ENCODE measurements around the gene LRFN2. TPM values are rescaled to one million over a fixed set of nuclear protein-coding genes. Genes with fewer than 3 reads are reported as not detected.

LRFN2 gene
- total RNA-seq, 3 donors from 2014 or later (not counting 1 experiment from before 2014, with no cell fraction given) = 3.0 to 3.6 (median 3.5) TPM

GRCh38 chr6:40505191-40505810 is 81.9 kb downstream of the LRFN2 start:
- DNase-seq (no peak), ATAC-seq (no peak)
- no peak overlapping the region for H3K4me3 ChIP-seq (ENCODE audit: low read length)
- Mint-ChIP-seq H3K27me3 (ENCODE audit: low read depth in 2 of 2) (peaks cover 3 to 6% of the 10 kb centered on the region in 2 donors), H3K4me3 (no peak overlapping the region), H3K36me3 (no peaks in the 10 kb centered on the region), H3K9me3 (no peaks in the 10 kb centered on the region), H3K4me1 (peaks cover 17 to 22% of the 10 kb centered on the region in 2 donors), H3K27ac (no peak overlapping the region)
- WGBS (ENCODE audit: insufficient coverage) = 78% methylated on average over 12 of the region's 12 CpGs
- no peaks in the 10 kb centered on the region for H3K9me3 ChIP-seq (ENCODE audit: control insufficient read depth, insufficient read depth, low read length)
- peaks cover 5% of the 10 kb centered on the region for H3K4me1 ChIP-seq (ENCODE audit: control insufficient read depth, insufficient read depth, low read length)
- intact Hi-C loops (cut with micrococcal nuclease) = no loop called here
- no peak overlapping the region for H3K27ac ChIP-seq (ENCODE audit: low read length)
- no peaks in the 10 kb centered on the region for H3K36me3 ChIP-seq (ENCODE audit: control insufficient read depth, insufficient read depth, low read length)
- no peaks in the 10 kb centered on the region for H3K27me3 ChIP-seq (ENCODE audit: control insufficient read depth, insufficient read depth, low read length)
- TF ChIP-seq CTCF (IDR thresholded peaks at IDR 0.05) = no peak

GRCh38 chr6:40504274-40504673 is 82.9 kb downstream of the LRFN2 start:
- intact Hi-C loops (cut with micrococcal nuclease) = no loop called here
- Mint-ChIP-seq H3K36me3 (no peaks in the 10 kb centered on the region), H3K9me3 (no peaks in the 10 kb centered on the region), H3K27ac (no peak overlapping the region), H3K4me3 (no peak overlapping the region), H3K27me3 (ENCODE audit: low read depth in 2 of 2) (peaks cover 3 to 6% of the 10 kb centered on the region in 2 donors), H3K4me1 (peaks cover 10 to 12% of the 10 kb centered on the region in 2 donors)
- no peaks in the 10 kb centered on the region for H3K9me3 ChIP-seq (ENCODE audit: control insufficient read depth, insufficient read depth, low read length)
- H3K27me3 ChIP-seq (ENCODE audit: control insufficient read depth, insufficient read depth, low read length) = no peaks in the 10 kb centered on the region
- no peak for DNase-seq
- WGBS (ENCODE audit: insufficient coverage) = no CpG with 5 or more reads among the region's 3 CpGs
- H3K4me1 ChIP-seq (ENCODE audit: control insufficient read depth, insufficient read depth, low read length) = peaks cover 2% of the 10 kb centered on the region
- TF ChIP-seq CTCF (IDR thresholded peaks at IDR 0.05) = no peak
- ATAC-seq = no peak
- H3K4me3 ChIP-seq (ENCODE audit: low read length) = no peak overlapping the region
- H3K36me3 ChIP-seq (ENCODE audit: control insufficient read depth, insufficient read depth, low read length) = no peaks in the 10 kb centered on the region
- no peak overlapping the region for H3K27ac ChIP-seq (ENCODE audit: low read length)

GRCh38 chr6:40500227-40500626 is 86.9 kb downstream of the LRFN2 start:
- no peak for ATAC-seq
- no peak overlapping the region for H3K4me3 ChIP-seq (ENCODE audit: low read length)
- no peaks in the 10 kb centered on the region for H3K36me3 ChIP-seq (ENCODE audit: control insufficient read depth, insufficient read depth, low read length)
- intact Hi-C loops (cut with micrococcal nuclease) = no loop called here
- H3K9me3 ChIP-seq (ENCODE audit: control insufficient read depth, insufficient read depth, low read length) = no peaks in the 10 kb centered on the region
- TF ChIP-seq CTCF (IDR thresholded peaks at IDR 0.05) = no peak
- Mint-ChIP-seq H3K4me3 (no peak overlapping the region), H3K27ac (no peak overlapping the region), H3K27me3 (ENCODE audit: low read depth in 2 of 2) (peaks cover 3 to 6% of the 10 kb centered on the region in 2 donors), H3K9me3 (no peaks in the 10 kb centered on the region), H3K36me3 (no peaks in the 10 kb centered on the region), H3K4me1 (no peaks in the 10 kb centered on the region)
- H3K4me1 ChIP-seq (ENCODE audit: control insufficient read depth, insufficient read depth, low read length) = no peaks in the 10 kb centered on the region
- H3K27ac ChIP-seq (ENCODE audit: low read length) = no peak overlapping the region
- 86% methylated on average over 4 of the region's 4 CpGs for WGBS (ENCODE audit: insufficient coverage)
- DNase-seq = no peak
- H3K27me3 ChIP-seq (ENCODE audit: control insufficient read depth, insufficient read depth, low read length) = no peaks in the 10 kb centered on the region

GRCh38 chr6:40499215-40499614 is 87.9 kb downstream of the LRFN2 start:
- Mint-ChIP-seq H3K4me1 (no peaks in the 10 kb centered on the region), H3K27me3 (ENCODE audit: low read depth in 2 of 2) (peaks cover 3 to 6% of the 10 kb centered on the region in 2 donors), H3K4me3 (no peak overlapping the region), H3K27ac (no peak overlapping the region), H3K36me3 (no peaks in the 10 kb centered on the region), H3K9me3 (no peaks in the 10 kb centered on the region)
- no peak for ATAC-seq
- H3K9me3 ChIP-seq (ENCODE audit: control insufficient read depth, insufficient read depth, low read length) = no peaks in the 10 kb centered on the region
- H3K4me3 ChIP-seq (ENCODE audit: low read length) = no peak overlapping the region
- no peak for TF ChIP-seq CTCF (IDR thresholded peaks at IDR 0.05)
- no peaks in the 10 kb centered on the region for H3K36me3 ChIP-seq (ENCODE audit: control insufficient read depth, insufficient read depth, low read length)
- no peak for DNase-seq
- H3K27ac ChIP-seq (ENCODE audit: low read length) = no peak overlapping the region
- WGBS (ENCODE audit: insufficient coverage) = 79% methylated on average over 8 of the region's 8 CpGs
- no peaks in the 10 kb centered on the region for H3K4me1 ChIP-seq (ENCODE audit: control insufficient read depth, insufficient read depth, low read length)
- no peaks in the 10 kb centered on the region for H3K27me3 ChIP-seq (ENCODE audit: control insufficient read depth, insufficient read depth, low read length)
- intact Hi-C loops (cut with micrococcal nuclease) = no loop called here

Data from natural killer cell (primary cell).